GM12878 (cell line): Measurements from ENCODE around the gene VSTM2B. TPM values are rescaled to one million over a fixed set of nuclear protein-coding genes. Genes with fewer than 3 reads are reported as not detected.

ENCODE experiments used
- ATAC-seq: fragments of 200-7000 bp; cut with Tn5 transposase; 3 replicates; pipeline ENCODE4 v1.9.1; 2020; ENCODE audit warnings: mild to moderate bottlenecking, moderate library complexity
- BruUV-seq: library from RNA; stranded (reverse); fragments of 400-500 nt; replicated peaks from 2 replicates; lab custom pipeline; 2021; lab: Mats Ljungman, UMichigan
- CTCF ChIA-PET: fragments of 300-600 bp; sonication (Branson Sonifier 250); formaldehyde crosslinking; extraction: SDS; loops from one replicate; lab custom pipeline; 2021; ENCODE audit warnings: inconsistent platforms; lab: Yijun Ruan, JAX
- POLR2A ChIA-PET: fragments of 350-600 bp; formaldehyde crosslinking; extraction: SDS; loops from one replicate; lab custom pipeline; 2021; ENCODE audit warnings: inconsistent platforms; lab: Charles Lee
- RAD21 ChIA-PET: fragments of 300-600 bp; sonication (Branson Sonifier 250); formaldehyde crosslinking; loops from one replicate; lab custom pipeline; 2023; ENCODE audit warnings: antibody characterized with exemption; ENCODE audit not compliant: unreplicated experiment; lab: Charles Lee
- SMC1A ChIA-PET: fragments of 300-600 bp; sonication (Branson Sonifier 250); formaldehyde crosslinking; loops from one replicate; lab custom pipeline; 2023; ENCODE audit not compliant: unreplicated experiment, uncharacterized antibody; lab: Charles Lee
- DNase-seq: peaks from one replicate; pipeline ENCODE4 v3.0.0-alpha.2; 2011; ENCODE audit warnings: low read depth, low spot score
- FAIRE-seq: peaks from 3 replicates; lab custom pipeline; 2011; peaks lifted over from hg19 to GRCh38; lab: Jason Lieb, UNC
- H2AFZ ChIP-seq: 2 replicates; pipeline ENCODE4 v1.6.0; 2011; ENCODE audit warnings: low read depth, low read length, control low read depth; ENCODE audit not compliant: control insufficient read depth
- H3K27ac ChIP-seq: 2 replicates; pipeline ENCODE4 v1.5.1; 2011; ENCODE audit warnings: control low read depth; ENCODE audit not compliant: control insufficient read depth, insufficient read depth
- H3K27me3 ChIP-seq, 2 experiments: replicated peaks in 1 of 2; 2 replicates each; pipeline versions ENCODE4 v1.6.0 to v1.6.1; 2011; ENCODE audit warnings: low read length in 1 of 2; ENCODE audit not compliant: control insufficient read depth in 2 of 2, insufficient read depth in 2 of 2
- H3K36me3 ChIP-seq, 2 experiments: 2 replicates each; pipeline ENCODE4 v1.5.1; 2011; ENCODE audit warnings: low read length in 1 of 2; ENCODE audit not compliant: control insufficient read depth in 2 of 2, insufficient read depth in 2 of 2
- H3K4me1 ChIP-seq: 2 replicates; pipeline ENCODE4 v1.6.1; 2011; ENCODE audit warnings: mild to moderate bottlenecking, low read length, moderate library complexity, mixed read lengths; ENCODE audit not compliant: control insufficient read depth, insufficient read depth
- H3K4me2 ChIP-seq: 2 replicates; pipeline ENCODE4 v1.6.0; 2011; ENCODE audit warnings: control low read depth; ENCODE audit not compliant: control insufficient read depth, insufficient read depth
- H3K4me3 ChIP-seq: fragments of 200-600 bp; sonication (generic); 2 replicates; pipeline ENCODE4 v1.5.1; 2016
- H3K79me2 ChIP-seq: 2 replicates; pipeline ENCODE4 v1.6.0; 2011; ENCODE audit warnings: low read length; ENCODE audit not compliant: control insufficient read depth, insufficient read depth
- H3K9ac ChIP-seq: 2 replicates; pipeline ENCODE4 v1.8.0; 2011; ENCODE audit warnings: low read length, control low read depth, mixed read lengths; ENCODE audit not compliant: control insufficient read depth, insufficient read depth
- H3K9me3 ChIP-seq: replicated peaks from 3 replicates; pipeline ENCODE4 v1.5.1; 2011; ENCODE audit warnings: mild to moderate bottlenecking, low read length; ENCODE audit not compliant: control insufficient read depth, insufficient read depth
- H4K20me1 ChIP-seq: 2 replicates; pipeline ENCODE4 v1.6.0; 2011; ENCODE audit not compliant: control insufficient read depth, insufficient read depth
- BCL11A ChIP-seq: IDR thresholded peaks from 2 replicates; pipeline ENCODE4 v1.6.1; 2011; ENCODE audit warnings: low read depth, low read length
- KAT2A ChIP-seq: conservative IDR thresholded peaks from 2 replicates; pipeline ENCODE4 v1.6.1; 2011; ENCODE audit warnings: low read depth, low read length; ENCODE audit not compliant: control insufficient read depth
- SREBF2 ChIP-seq: IDR thresholded peaks from 2 replicates; pipeline ENCODE4 v1.6.1; 2012; ENCODE audit warnings: mild to moderate bottlenecking, low read length
- YBX1 ChIP-seq: fragments of 450-650 bp; IDR thresholded peaks from 2 replicates; pipeline ENCODE4 v1.6.1; 2016; ENCODE audit warnings: antibody characterized with exemption
- WGBS: methylation state at CpG from one replicate; pipeline ENCODE4 v1.1.6; 2016; ENCODE audit warnings: low lambda C conversion rate; ENCODE audit not compliant: insufficient replicate concordance, insufficient coverage; ENCODE audit errors: missing lambda C conversion rate; 5-methylcytosine and 5-hydroxymethylcytosine counted together
- in situ Hi-C: fragments of 300-500 bp; cut with MboI; formaldehyde crosslinking; loops from 9 replicates; pipeline ENCODE4 v1.14.3; 2018; ENCODE audit warnings: mixed read lengths
- intact Hi-C: fragments of 100-400 bp; cut with micrococcal nuclease; formaldehyde crosslinking; loops from one replicate; pipeline ENCODE4 v1.14.2; 2022; ENCODE audit not compliant: unreplicated experiment
- polyA plus RNA-seq, 11 experiments: library from polyadenylated mRNA; depleted of rRNA in 4 of 11; unstranded in 6 of 11; stranded (reverse) in 5 of 11; fragments of >200 nt; fragmentation: Nextera tagmentation in 4 of 11; fragmentation: Illumina TruSeq in 1 of 11; extraction: Ambion mirVana in 4 of 11; extraction: Trizol in 1 of 11; gene quantifications; 1 replicate in 1 of 11; 2 replicates in 10 of 11; pipeline versions ENCODE4 v1.2.1 to v1.2.3, GENCODE V29; 2011 to 2016; ENCODE audit warnings: inconsistent platforms in 2 of 11, missing spikeins in 2 of 11, low read depth in 1 of 11
- total RNA-seq, 4 experiments: library from RNA; depleted of rRNA in 3 of 4; stranded (reverse); fragments of >200 nt in 3 of 4; fragmentation: Illumina TruSeq in 1 of 4; extraction: Trizol in 1 of 4; gene quantifications; 2 replicates each; pipeline versions ENCODE4 v1.2.1 to v1.2.3, GENCODE V29; 2013 to 2021
- TF ChIP-seq, protein P1 (sequence below): fragments of 450-650 bp; conservative IDR thresholded peaks from 2 replicates; pipeline ENCODE4 v1.6.1; 2017; ENCODE audit warnings: mild to moderate bottlenecking, moderate library complexity
- TF ChIP-seq, protein P2 (sequence below): fragments of 450-650 bp; formaldehyde crosslinking; IDR thresholded peaks from 2 replicates; pipeline ENCODE4 v1.4.0; 2022; ENCODE audit warnings: mild to moderate bottlenecking, moderate library complexity
- TF ChIP-seq, protein P3 (sequence below): IDR thresholded peaks from 2 replicates; pipeline ENCODE4 v1.6.1; 2012; ENCODE audit warnings: low read depth, low read length, improper control_type of control experiment

Gene VSTM2B
- total and polyA plus RNA-seq, 10 of the 15 experiments (the other 5 are each of a cell fraction or from before 2014, with no cell fraction given): not detected

DNA sequence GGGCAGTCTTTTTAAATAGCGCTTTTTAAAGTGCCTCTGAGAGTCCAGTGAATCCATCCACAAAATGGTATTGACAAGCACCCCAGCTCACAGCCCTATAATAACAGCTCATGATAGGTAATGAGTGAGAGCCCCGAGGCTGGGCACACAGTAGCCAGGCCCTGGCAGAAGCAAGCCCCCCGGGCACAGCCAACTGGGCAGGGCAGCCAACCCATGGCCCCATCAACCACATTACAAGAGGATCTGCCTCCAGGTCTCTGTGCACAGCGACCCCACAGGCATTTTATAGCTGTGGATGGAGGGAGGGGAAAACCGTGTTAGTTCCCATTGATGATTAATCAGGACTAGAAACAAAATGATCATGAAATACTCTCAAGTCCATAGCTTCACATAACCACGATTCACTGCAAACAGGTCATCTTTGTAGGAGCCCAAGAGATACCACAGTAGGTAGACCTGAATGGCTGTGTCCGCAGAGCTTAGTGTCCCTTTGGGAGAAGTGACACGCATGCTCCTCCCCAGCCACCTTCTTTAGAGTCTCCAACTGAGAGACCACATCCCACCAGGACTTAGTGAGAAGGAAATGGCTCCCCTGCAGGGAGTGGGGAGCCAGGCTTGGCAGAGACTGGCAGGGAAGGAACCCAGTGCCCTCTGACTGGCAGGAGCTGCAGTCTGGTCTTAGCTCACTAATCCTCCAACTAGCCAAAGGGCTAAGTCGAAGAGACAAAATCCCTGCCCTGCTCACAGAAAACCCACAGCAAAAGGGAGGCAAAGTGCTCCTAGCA, 4.3 kb upstream of the VSTM2B start (continued):
- TF ChIP-seq, protein P1, sequence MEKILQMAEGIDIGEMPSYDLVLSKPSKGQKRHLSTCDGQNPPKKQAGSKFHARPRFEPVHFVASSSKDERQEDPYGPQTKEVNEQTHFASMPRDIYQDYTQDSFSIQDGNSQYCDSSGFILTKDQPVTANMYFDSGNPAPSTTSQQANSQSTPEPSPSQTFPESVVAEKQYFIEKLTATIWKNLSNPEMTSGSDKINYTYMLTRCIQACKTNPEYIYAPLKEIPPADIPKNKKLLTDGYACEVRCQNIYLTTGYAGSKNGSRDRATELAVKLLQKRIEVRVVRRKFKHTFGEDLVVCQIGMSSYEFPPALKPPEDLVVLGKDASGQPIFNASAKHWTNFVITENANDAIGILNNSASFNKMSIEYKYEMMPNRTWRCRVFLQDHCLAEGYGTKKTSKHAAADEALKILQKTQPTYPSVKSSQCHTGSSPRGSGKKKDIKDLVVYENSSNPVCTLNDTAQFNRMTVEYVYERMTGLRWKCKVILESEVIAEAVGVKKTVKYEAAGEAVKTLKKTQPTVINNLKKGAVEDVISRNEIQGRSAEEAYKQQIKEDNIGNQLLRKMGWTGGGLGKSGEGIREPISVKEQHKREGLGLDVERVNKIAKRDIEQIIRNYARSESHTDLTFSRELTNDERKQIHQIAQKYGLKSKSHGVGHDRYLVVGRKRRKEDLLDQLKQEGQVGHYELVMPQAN: no peak
- TF ChIP-seq YBX1: no peak

DNA sequence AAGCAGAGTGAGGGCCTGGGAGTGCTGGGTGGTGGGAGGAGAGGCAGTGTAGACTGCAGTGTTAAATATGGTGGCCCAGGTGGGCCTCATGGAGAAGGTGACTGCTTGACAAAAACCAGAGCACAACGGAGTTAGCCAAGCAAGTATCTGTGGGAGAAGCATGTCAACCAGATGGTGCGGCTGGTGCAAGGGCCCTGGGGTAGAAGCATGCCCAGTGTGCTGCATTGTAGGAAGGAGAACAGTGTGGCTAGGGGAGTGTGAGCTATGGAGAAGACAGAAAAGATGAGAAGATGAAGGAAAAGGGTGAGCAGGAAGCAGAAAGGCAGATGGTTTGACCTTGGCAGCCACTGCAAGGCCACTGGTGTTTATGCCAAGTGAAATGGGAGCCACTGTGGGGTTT, 2.2 kb upstream of the VSTM2B start:
- Histone ChIP-seq H4K20me1 (no peaks in the 10 kb centered on the region), H3K36me3 (no peaks in the 10 kb centered on the region), H3K4me2 (no peak overlapping the region), H3K9me3 (no peaks in the 10 kb centered on the region), H3K4me3 (no peak overlapping the region), H3K9ac (no peak overlapping the region), H3K27me3 (peaks cover 3 to 18% of the 10 kb centered on the region in 2 experiments; a peak in 3 of 4 replicates), H3K79me2 (no peaks in the 10 kb centered on the region), H3K4me1 (no peaks in the 10 kb centered on the region), H3K27ac (no peak overlapping the region), H2AFZ (no peak overlapping the region)
- ChIA-PET POLR2A (no interaction called here), RAD21 (no interaction called here), CTCF (no interaction called here), SMC1A (no interaction called here)
- in situ Hi-C loops: no loop called here
- FAIRE-seq (no peak), DNase-seq (no peak), ATAC-seq (no peak)
- intact Hi-C loops: no loop called here
- BruUV-seq: no TSS peak
- WGBS: 38% methylated on average over 2 of the region's 2 CpGs
- TF ChIP-seq KAT2A (no peak), BCL11A (no peak), SREBF2 (no peak)
- TF ChIP-seq, protein P2, sequence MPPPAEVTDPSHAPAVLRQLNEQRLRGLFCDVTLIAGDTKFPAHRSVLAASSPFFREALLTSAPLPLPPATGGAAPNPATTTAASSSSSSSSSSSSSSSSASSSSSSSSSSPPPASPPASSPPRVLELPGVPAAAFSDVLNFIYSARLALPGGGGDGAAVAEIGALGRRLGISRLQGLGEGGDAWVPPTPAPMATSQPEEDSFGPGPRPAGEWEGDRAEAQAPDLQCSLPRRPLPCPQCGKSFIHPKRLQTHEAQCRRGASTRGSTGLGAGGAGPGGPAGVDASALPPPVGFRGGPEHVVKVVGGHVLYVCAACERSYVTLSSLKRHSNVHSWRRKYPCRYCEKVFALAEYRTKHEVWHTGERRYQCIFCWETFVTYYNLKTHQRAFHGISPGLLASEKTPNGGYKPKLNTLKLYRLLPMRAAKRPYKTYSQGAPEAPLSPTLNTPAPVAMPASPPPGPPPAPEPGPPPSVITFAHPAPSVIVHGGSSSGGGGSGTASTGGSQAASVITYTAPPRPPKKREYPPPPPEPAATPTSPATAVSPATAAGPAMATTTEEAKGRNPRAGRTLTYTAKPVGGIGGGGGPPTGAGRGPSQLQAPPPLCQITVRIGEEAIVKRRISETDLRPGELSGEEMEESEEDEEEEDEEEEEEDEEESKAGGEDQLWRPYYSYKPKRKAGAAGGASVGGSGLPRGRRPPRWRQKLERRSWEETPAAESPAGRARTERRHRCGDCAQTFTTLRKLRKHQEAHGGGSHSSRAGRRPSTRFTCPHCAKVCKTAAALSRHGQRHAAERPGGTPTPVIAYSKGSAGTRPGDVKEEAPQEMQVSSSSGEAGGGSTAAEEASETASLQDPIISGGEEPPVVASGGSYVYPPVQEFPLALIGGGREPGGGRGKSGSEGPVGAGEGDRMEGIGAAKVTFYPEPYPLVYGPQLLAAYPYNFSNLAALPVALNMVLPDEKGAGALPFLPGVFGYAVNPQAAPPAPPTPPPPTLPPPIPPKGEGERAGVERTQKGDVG (CRISPR knock-in tag): no peak
- TF ChIP-seq, protein P1: no peak
- TF ChIP-seq, protein P3, sequence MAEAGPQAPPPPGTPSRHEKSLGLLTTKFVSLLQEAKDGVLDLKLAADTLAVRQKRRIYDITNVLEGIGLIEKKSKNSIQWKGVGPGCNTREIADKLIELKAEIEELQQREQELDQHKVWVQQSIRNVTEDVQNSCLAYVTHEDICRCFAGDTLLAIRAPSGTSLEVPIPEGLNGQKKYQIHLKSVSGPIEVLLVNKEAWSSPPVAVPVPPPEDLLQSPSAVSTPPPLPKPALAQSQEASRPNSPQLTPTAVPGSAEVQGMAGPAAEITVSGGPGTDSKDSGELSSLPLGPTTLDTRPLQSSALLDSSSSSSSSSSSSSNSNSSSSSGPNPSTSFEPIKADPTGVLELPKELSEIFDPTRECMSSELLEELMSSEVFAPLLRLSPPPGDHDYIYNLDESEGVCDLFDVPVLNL: no peak
